T-helper 2 cell (primary cell): ENCODE measurements around the gene PLD5.

Experiments used
- DNase-seq, 5 experiments: peaks; one replicate each; pipeline versions ENCODE4 v3.0.0 to v3.0.0-alpha.2; 2012 to 2022

The PLD5 gene

GRCh38 chr1:242043165-242043564, 481.3 kb downstream of the PLD5 start:
- no peak for DNase-seq

- no peak for DNase-seq
These were observed 490.1 kb downstream of the PLD5 start for GRCh38 chr1:242034392-242034791.

GRCh38 chr1:242033447-242033846, 491.1 kb downstream of the PLD5 start:
- DNase-seq = no peak
